22Rv1 (cell line): ENCODE results near the gene ICA1.

ENCODE experiments used
- ZFX ChIP-seq: fragments of 450-650 bp; IDR thresholded peaks from 2 replicates; pipeline ENCODE4 v1.6.1; 2017; ENCODE audit warnings: antibody characterized with exemption, borderline replicate concordance
- TF ChIP-seq, protein P1 (sequence below): fragments of 450-650 bp; IDR thresholded peaks from 2 replicates; pipeline ENCODE4 v1.5.1; 2017; ENCODE audit warnings: mild to moderate bottlenecking

DNA sequence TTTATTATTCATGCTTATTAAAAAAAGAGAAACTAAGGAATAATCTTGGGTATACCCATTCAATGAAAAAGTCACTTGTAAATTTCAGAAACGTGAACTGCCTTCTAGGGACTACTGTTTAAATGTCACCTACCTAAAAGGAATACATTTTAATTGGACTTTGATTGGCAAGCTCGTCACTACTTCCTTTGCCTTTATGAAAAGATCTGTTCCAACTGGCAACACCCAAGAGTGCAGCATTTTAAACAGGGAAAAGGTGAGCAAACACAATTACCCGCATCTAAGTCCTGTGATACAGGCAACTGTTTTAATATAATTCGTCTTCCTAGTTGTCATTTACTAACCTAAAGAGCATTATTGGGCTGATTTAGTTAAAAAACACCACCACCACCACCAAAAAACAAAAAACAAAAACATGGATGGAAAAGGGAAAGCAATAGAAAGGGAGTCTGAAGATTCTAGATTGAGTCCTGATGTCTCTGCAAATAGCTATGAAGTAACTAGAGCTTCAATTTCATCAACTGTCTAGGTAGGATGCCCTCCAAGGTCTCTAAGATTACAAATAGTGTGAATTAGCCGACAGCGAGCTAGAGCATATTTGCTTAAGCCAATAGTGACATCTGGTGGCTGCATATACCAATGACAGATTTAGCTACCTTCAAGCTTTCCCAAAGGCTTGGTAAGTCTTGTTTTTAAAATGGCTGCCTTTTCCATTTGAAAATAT lies 33.8 kb upstream of the ICA1 start:
- TF ChIP-seq, protein P1, sequence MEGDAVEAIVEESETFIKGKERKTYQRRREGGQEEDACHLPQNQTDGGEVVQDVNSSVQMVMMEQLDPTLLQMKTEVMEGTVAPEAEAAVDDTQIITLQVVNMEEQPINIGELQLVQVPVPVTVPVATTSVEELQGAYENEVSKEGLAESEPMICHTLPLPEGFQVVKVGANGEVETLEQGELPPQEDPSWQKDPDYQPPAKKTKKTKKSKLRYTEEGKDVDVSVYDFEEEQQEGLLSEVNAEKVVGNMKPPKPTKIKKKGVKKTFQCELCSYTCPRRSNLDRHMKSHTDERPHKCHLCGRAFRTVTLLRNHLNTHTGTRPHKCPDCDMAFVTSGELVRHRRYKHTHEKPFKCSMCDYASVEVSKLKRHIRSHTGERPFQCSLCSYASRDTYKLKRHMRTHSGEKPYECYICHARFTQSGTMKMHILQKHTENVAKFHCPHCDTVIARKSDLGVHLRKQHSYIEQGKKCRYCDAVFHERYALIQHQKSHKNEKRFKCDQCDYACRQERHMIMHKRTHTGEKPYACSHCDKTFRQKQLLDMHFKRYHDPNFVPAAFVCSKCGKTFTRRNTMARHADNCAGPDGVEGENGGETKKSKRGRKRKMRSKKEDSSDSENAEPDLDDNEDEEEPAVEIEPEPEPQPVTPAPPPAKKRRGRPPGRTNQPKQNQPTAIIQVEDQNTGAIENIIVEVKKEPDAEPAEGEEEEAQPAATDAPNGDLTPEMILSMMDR, result peak; percentile 93
- no peak for TF ChIP-seq ZFX
